Measurements from ENCODE around the gene ID1.

The ID1 gene

GRCh38 chr20:31605031-31605901 is at the start of gene ID1:
TSS of gene ID1 (plus strand) at chr20:31605289. CDS start at chr20:31605388, 99 bp downstream.
- intact Hi-C loops (cut with DNase I) = no loop called here
- DNase-seq = peak; percentile 89 to 99 (median 94)

- intact Hi-C loops (cut with DNase I) = no loop called here
Observed at GRCh38 chr20:31559704-31560093, 45.4 kb upstream of the ID1 start.

GRCh38 chr20:31560094-31560745 is 44.9 kb upstream of the ID1 start:
- intact Hi-C loops (cut with DNase I) = no loop called here
- peak in 7 of 10 donors; percentile 60 to 95 (median 68) for DNase-seq

More at GRCh38 chr20:31559704-31560093, 45.4 kb upstream of the ID1 start:
- peak in 1 of 10 donors; percentile 5 for DNase-seq

GRCh38 chr20:31560746-31561598 is 44.1 kb upstream of the ID1 start:
- peak in 1 of 10 donors; percentile 71 for DNase-seq
- intact Hi-C loops (cut with DNase I) = no loop called here

GRCh38 chr20:31562241-31562640 is 42.8 kb upstream of the ID1 start:
- peak in 1 of 10 donors; percentile 7 for DNase-seq
- intact Hi-C loops (cut with DNase I) = loop anchor here (2.0 kb wide), 1 partner anchor 51 kb away; no protein-coding TSS in a partner anchor

GRCh38 chr20:31564284-31564683 is 40.8 kb upstream of the ID1 start:
- intact Hi-C loops (cut with DNase I) = no loop called here
- no peak for DNase-seq

GRCh38 chr20:31565699-31566318 is 39.3 kb upstream of the ID1 start:
- intact Hi-C loops (cut with DNase I) = no loop called here
- no peak for DNase-seq

- intact Hi-C loops (cut with DNase I) = no loop called here
- DNase-seq = no peak
Observed at GRCh38 chr20:31566319-31566657, 38.8 kb upstream of the ID1 start.

GRCh38 chr20:31566658-31567379 is 38.3 kb upstream of the ID1 start:
- intact Hi-C loops (cut with DNase I) = no loop called here
- no peak for DNase-seq

- intact Hi-C loops (cut with DNase I) = no loop called here
- DNase-seq = no peak
Observed at GRCh38 chr20:31567380-31567720, 37.7 kb upstream of the ID1 start.

- DNase-seq = no peak
Observed at GRCh38 chr20:31568041-31568731, 36.9 kb upstream of the ID1 start.

GRCh38 chr20:31568773-31569162 is 36.3 kb upstream of the ID1 start:
- intact Hi-C loops (cut with DNase I) = no loop called here
- DNase-seq = no peak

More at GRCh38 chr20:31568041-31568731, 36.9 kb upstream of the ID1 start:
- intact Hi-C loops (cut with DNase I) = no loop called here

GRCh38 chr20:31569163-31570020 is 35.7 kb upstream of the ID1 start:
- DNase-seq = peak in 9 of 10 donors; percentile 35 to 93 (median 67)
- intact Hi-C loops (cut with DNase I) = loop anchor here (5.0 kb wide), 1 partner anchor 153 kb away; the partner anchor contains the start of gene BCL2L1

GRCh38 chr20:31570021-31570463 is 35.0 kb upstream of the ID1 start:
- intact Hi-C loops (cut with DNase I) = loop anchor here (5.0 kb wide), 1 partner anchor 152 kb away; the partner anchor contains the start of gene BCL2L1
- no peak for DNase-seq

GRCh38 chr20:31570735-31571617 is 34.1 kb upstream of the ID1 start:
- intact Hi-C loops (cut with DNase I) = loop anchor here (5.0 kb wide), 1 partner anchor 151 kb away; the partner anchor contains the start of gene BCL2L1
- DNase-seq = peak; percentile 69 to 98 (median 83)

- intact Hi-C loops (cut with DNase I) = loop anchor here (5.0 kb wide), 1 partner anchor 150 kb away; the partner anchor contains the start of gene BCL2L1
- peak in 3 of 10 donors; percentile 21 to 72 (median 22) for DNase-seq
Observed at GRCh38 chr20:31572042-31572700, 32.9 kb upstream of the ID1 start.
